Right lobe of liver (tissue), 6 donors: Measurements from ENCODE around the gene TEX36. TPM values are rescaled to one million over a fixed set of nuclear protein-coding genes. Genes with fewer than 3 reads are reported as not detected.
"Not testable (repeated sequence)": the region's sequence is repeated elsewhere in the genome, so short reads cannot be mapped to it uniquely, and the experiment has no call there.

ENCODE experiments used
- ATAC-seq, 4 donors: fragments of 200-7000 bp; cut with Tn5 transposase; one replicate each; pipeline ENCODE4 v1.9.1; 2020; ENCODE audit warnings: mild to moderate bottlenecking in 4 of 4, moderate library complexity in 4 of 4
- DNase-seq, 3 donors: peaks; one replicate each; pipeline ENCODE4 v3.0.0-alpha.2; 2020
- H3K27ac ChIP-seq, 3 donors: fragments of 200-600 bp; one replicate each; pipeline ENCODE4 v1.8.0; 2022
- H3K27me3 ChIP-seq, 2 donors: fragments of 200-600 bp; one replicate each; pipeline ENCODE4 v1.8.0; 2022
- H3K36me3 ChIP-seq, 4 donors: fragments of 200-600 bp; sonication (generic) in 1 of 4; one replicate each; pipeline versions ENCODE4 v1.5.1 to v1.8.0; 2017 to 2022; ENCODE audit warnings: control low read depth in 1 of 4
- H3K4me1 ChIP-seq, 4 donors: fragments of 200-600 bp; sonication (generic) in 1 of 4; one replicate each; pipeline versions ENCODE4 v1.5.1 to v1.8.0; 2017 to 2022; ENCODE audit warnings: control low read depth in 1 of 4
- H3K4me3 ChIP-seq, 3 donors: fragments of 200-600 bp; one replicate each; pipeline ENCODE4 v1.8.0; 2022
- H3K9me3 ChIP-seq, 4 donors: fragments of 200-600 bp; sonication (generic) in 1 of 4; one replicate each; pipeline versions ENCODE4 v1.5.1 to v1.8.0; 2017 to 2022; ENCODE audit warnings: control low read depth in 1 of 4
- POLR2A ChIP-seq: fragments of 450-650 bp; IDR thresholded peaks from one replicate; pipeline ENCODE4 v1.6.1; 2017; ENCODE audit warnings: antibody characterized with exemption, mild to moderate bottlenecking
- WGBS: methylation state at CpG from one replicate; pipeline ENCODE4 v1.1.6; 2018; ENCODE audit warnings: low coverage, low lambda C conversion rate; ENCODE audit not compliant: insufficient coverage; ENCODE audit errors: missing lambda C conversion rate; 5-methylcytosine and 5-hydroxymethylcytosine counted together
- intact Hi-C, 2 donors: fragments of 100-400 bp; cut with DNase I; formaldehyde crosslinking; loops; one replicate each; pipeline versions ENCODE4 v1.11.2 to v1.14.1; 2022
- total RNA-seq, 6 experiments: library from RNA; depleted of rRNA in 2 of 6; stranded (reverse); fragments of >200 nt in 2 of 6; fragmentation: NEBNext Ultra II Directional in 3 of 6; extraction: Animal tissue kit (Norgen Biotek cat#: 25700) in 3 of 6; gene quantifications; one replicate each; pipeline versions ENCODE4 v1.1.0 to v1.2.4, GENCODE V29; 2016 to 2023
- TF ChIP-seq, protein P1 (sequence below), 4 donors: fragments of 200-600 bp in 3 of 4; fragments of 450-650 bp in 1 of 4; IDR thresholded peaks; one replicate each; pipeline versions ENCODE4 v1.5.1 to v1.8.0; 2016 to 2022; ENCODE audit warnings: antibody characterized with exemption in 4 of 4, mild to moderate bottlenecking in 2 of 4
- donor health status: DM: no; HTN: yes; CAD: no.
- donor health status: DM: no; HTN: no; CAD: no.
- donor health status: DM: no; HTN: no; CAD: no.
- donor health status: DM: no; HTN: yes; CAD: no.
- donor health status: DM: no; HTN: yes; CAD: no.

TEX36 gene
- total RNA-seq, 6 experiments from 2014 or later: not detected

DNA sequence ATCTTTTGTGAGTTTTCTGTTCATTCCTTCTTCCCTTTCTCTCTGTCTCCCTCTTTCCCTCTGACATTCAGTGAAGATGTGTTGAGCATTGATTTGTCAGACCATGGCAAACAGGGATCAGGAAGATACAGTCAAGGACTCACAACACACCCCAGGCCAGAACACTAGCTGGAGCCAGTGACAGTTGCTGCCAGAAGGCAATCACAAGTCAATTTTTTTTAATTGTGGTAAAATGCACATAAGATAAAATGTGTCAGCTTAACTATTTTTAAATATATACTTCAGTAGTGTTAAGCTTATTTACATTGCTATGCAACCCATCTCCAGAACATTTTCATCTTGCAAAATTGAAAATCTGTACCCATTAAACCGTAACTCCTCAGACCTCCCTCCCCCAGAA, 62.6 kb downstream of the TEX36 start:
- H3K27ac ChIP-seq: no peak overlapping the region
- no peaks in the 10 kb centered on the region for H3K36me3 ChIP-seq
- ATAC-seq: no peak
- TF ChIP-seq POLR2A: no peak
- TF ChIP-seq, protein P1, sequence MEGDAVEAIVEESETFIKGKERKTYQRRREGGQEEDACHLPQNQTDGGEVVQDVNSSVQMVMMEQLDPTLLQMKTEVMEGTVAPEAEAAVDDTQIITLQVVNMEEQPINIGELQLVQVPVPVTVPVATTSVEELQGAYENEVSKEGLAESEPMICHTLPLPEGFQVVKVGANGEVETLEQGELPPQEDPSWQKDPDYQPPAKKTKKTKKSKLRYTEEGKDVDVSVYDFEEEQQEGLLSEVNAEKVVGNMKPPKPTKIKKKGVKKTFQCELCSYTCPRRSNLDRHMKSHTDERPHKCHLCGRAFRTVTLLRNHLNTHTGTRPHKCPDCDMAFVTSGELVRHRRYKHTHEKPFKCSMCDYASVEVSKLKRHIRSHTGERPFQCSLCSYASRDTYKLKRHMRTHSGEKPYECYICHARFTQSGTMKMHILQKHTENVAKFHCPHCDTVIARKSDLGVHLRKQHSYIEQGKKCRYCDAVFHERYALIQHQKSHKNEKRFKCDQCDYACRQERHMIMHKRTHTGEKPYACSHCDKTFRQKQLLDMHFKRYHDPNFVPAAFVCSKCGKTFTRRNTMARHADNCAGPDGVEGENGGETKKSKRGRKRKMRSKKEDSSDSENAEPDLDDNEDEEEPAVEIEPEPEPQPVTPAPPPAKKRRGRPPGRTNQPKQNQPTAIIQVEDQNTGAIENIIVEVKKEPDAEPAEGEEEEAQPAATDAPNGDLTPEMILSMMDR (IDR thresholded peaks at IDR 0.05): no peak
- H3K27me3 ChIP-seq: no peaks in the 10 kb centered on the region
- no peak for DNase-seq
- no peaks in the 10 kb centered on the region for H3K4me1 ChIP-seq
- intact Hi-C loops: no loop called here
- H3K4me3 ChIP-seq: no peak overlapping the region
- 38% methylated on average over 1 of the region's 1 CpG for WGBS
- no peaks in the 10 kb centered on the region for H3K9me3 ChIP-seq

DNA sequence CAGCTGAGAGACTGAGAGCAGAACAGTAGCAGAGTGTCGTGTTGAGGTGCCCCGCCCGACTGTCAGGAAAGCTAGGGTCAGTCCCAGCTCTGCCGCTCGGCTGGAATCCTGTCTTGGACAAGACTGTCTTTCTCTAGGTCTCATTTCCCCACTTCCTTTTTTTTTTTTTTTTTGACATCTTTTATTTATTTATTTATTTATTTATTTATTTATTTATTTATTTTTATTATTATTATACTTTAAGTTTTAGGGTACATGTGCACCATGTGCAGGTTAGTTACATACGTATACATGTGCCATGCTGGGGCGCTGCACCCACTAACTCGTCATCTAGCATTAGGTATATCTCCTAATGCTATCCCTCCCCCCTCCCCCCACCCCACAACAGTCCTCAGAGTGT, 69.9 kb downstream of the TEX36 start:
- H3K9me3 ChIP-seq, H3K4me1 ChIP-seq: not testable (repeated sequence)

DNA sequence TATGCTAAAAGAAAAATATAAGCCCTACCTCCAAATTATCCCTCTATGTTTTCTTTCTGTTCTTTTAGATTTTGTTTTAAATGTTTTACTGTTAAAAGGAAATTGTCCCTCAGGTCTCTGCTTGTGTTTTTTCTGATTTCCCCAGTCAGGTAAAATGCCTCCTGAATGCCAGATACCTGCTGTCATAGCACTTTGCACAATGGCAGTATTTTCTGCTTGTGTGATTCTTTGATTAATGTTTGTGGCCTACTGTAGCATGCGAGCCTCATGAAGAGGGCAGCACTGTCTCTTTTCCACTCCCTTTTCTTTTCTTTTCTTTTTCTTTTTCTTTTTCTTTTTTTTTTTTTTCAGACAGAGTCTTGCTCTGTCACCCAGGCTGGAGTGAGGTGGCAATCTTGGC, 71.2 kb downstream of the TEX36 start:
- no peaks in the 10 kb centered on the region for H3K9me3 ChIP-seq
- no peak for ATAC-seq

More for the DNA sequence above, 69.9 kb downstream of the TEX36 start:
- H3K36me3 ChIP-seq, H3K4me3 ChIP-seq, DNase-seq, H3K27ac ChIP-seq, intact Hi-C loops, ATAC-seq, H3K27me3 ChIP-seq: not testable (repeated sequence)
- WGBS: 68% methylated on average over 6 of the region's 8 CpGs

DNA sequence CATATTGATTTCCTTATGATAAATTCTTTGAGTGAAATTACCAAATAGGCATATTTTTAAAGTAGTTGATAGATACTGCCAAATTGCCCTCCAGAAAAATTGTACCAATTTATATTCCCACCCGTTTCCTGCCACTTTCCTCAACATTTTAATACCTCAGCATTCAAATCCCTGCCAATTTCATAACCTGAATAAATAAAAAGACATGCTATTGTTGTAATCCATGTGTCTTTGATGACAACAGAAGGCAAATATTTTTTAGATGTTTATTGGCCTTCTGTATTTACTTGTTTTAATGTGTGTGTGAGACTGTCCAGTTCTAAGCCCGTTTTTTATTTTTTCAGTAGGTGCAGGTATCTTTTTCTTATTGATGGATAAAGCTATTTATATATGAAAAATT, 71.7 kb downstream of the TEX36 start:
- Histone ChIP-seq H3K4me3 (no peak overlapping the region), H3K36me3 (no peaks in the 10 kb centered on the region), H3K27me3 (no peaks in the 10 kb centered on the region), H3K4me1 (no peaks in the 10 kb centered on the region), H3K9me3 (no peaks in the 10 kb centered on the region), H3K27ac (no peak overlapping the region)
- ATAC-seq (no peak), DNase-seq (no peak)
- TF ChIP-seq POLR2A: no peak
- TF ChIP-seq, protein P1 (IDR thresholded peaks at IDR 0.05): no peak
- WGBS: 42% methylated on average over 2 of the region's 2 CpGs
- intact Hi-C loops: no loop called here

More for the DNA sequence above, 71.2 kb downstream of the TEX36 start:
- TF ChIP-seq POLR2A: no peak
- TF ChIP-seq, protein P1 (IDR thresholded peaks at IDR 0.05): no peak
- Histone ChIP-seq H3K4me3 (no peak overlapping the region), H3K36me3 (no peaks in the 10 kb centered on the region), H3K4me1 (no peaks in the 10 kb centered on the region), H3K27ac (no peak overlapping the region), H3K27me3 (no peaks in the 10 kb centered on the region)
- intact Hi-C loops: no loop called here
- 64% methylated on average over 1 of the region's 1 CpG for WGBS
- no peak for DNase-seq

DNA sequence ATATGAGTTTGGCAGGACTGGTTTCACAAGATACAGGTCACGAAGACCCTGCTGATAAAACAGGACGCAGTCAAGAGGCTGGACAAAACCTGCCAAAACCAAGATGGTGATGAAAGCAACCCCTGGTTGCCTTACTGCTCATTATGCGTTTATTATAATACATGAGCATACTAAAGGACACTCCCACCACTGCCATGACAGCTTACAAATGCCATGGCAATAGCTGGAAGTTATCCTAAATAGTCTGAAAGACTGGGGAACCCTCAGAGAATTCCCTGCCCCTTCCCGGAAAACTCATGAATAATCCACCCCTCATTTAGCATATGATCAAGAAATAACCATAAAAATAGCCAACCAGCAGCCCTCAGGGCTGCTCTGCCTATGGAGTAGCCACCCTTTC, 73.1 kb downstream of the TEX36 start:
- Histone ChIP-seq H3K4me3 (no peak overlapping the region), H3K9me3 (no peaks in the 10 kb centered on the region), H3K36me3 (no peaks in the 10 kb centered on the region), H3K27ac (no peak overlapping the region), H3K27me3 (no peaks in the 10 kb centered on the region), H3K4me1 (no peaks in the 10 kb centered on the region)
- no peak for DNase-seq
- intact Hi-C loops: no loop called here
- no peak for TF ChIP-seq POLR2A
- TF ChIP-seq, protein P1 (IDR thresholded peaks at IDR 0.05): no peak
- WGBS: 60% methylated on average over 4 of the region's 4 CpGs
- ATAC-seq: no peak
